Glomerular endothelial cell (primary cell): ENCODE data around the gene SBNO1. TPM values are rescaled to one million over a fixed set of nuclear protein-coding genes. Genes with fewer than 3 reads are reported as not detected.
"Not testable (repeated sequence)": the region's sequence is repeated elsewhere in the genome, so short reads cannot be mapped to it uniquely, and the experiment has no call there.

ENCODE experiments used
- DNase-seq: peaks from one replicate; pipeline ENCODE4 v3.0.0-alpha.2; 2011; ENCODE audit warnings: low read depth, low spot score; ENCODE audit errors: extremely low read depth
- total RNA-seq: library from RNA; depleted of rRNA; stranded (reverse); fragments of >200 nt; gene quantifications from 2 replicates; pipeline ENCODE4 v1.2.3, GENCODE V29; 2015

SBNO1 gene
- total RNA-seq, 1 donor from 2014 or later: 20.2 TPM

- DNase-seq: no peak
Observed at GRCh38 chr12:123250471-123251383, 113.9 kb downstream of the SBNO1 start.

- not testable (repeated sequence) for DNase-seq
Observed at GRCh38 chr12:123248996-123249741, 115.5 kb downstream of the SBNO1 start.

GRCh38 chr12:123248129-123248528 lies 116.5 kb downstream of the SBNO1 start:
- DNase-seq: not testable (repeated sequence)

GRCh38 chr12:123245678-123246077 lies 119.0 kb downstream of the SBNO1 start:
- no peak for DNase-seq

GRCh38 chr12:123243671-123244262 lies 120.9 kb downstream of the SBNO1 start:
- no peak for DNase-seq

GRCh38 chr12:123242116-123242904 lies 122.3 kb downstream of the SBNO1 start:
- DNase-seq: no peak

Other genes with a start within 250 kb of the SBNO1 start
- gene PITPNM2, start 213.8 kb downstream of the SBNO1 start, total RNA-seq: 20.2 and 30.2 TPM in 2 replicates
- gene MPHOSPH9, start 131.7 kb downstream of the SBNO1 start, total RNA-seq: 26.2 and 31.3 TPM in 2 replicates
- 5.6 and 17.6 TPM in 2 replicates for gene MTRFR, start 131.4 kb downstream of the SBNO1 start, total RNA-seq
- 351 and 376 TPM in 2 replicates for gene CDK2AP1, start 93.0 kb downstream of the SBNO1 start, total RNA-seq
- gene KMT5A, start 19.3 kb upstream of the SBNO1 start, total RNA-seq: 28.3 and 55.2 TPM in 2 replicates
- 3.3 and 3.7 TPM in 2 replicates for gene RILPL2, start 71.8 kb upstream of the SBNO1 start, total RNA-seq
- 11.6 and 15.7 TPM in 2 replicates for gene SNRNP35, start 93.3 kb upstream of the SBNO1 start, total RNA-seq
- gene RILPL1, start 168.9 kb upstream of the SBNO1 start, total RNA-seq: 29.5 and 42.2 TPM in 2 replicates
- 159 and 194 TPM in 2 replicates for gene TMED2, start 219.7 kb upstream of the SBNO1 start, total RNA-seq
- 11.9 and 20.6 TPM in 2 replicates for gene DDX55, start 237.3 kb upstream of the SBNO1 start, total RNA-seq